T-helper 2 cell (primary cell): ENCODE measurements around the gene KCNQ4.
A peak's percentile ranks its signal among the peaks of the same experiment; 100 is the strongest.

Experiments used
- DNase-seq, 5 experiments: peaks; one replicate each; pipeline versions ENCODE4 v3.0.0 to v3.0.0-alpha.2; 2012 to 2022

The KCNQ4 gene

GRCh38 chr1:40796939-40797667 lies 13.5 kb downstream of the KCNQ4 start:
- no peak for DNase-seq

GRCh38 chr1:40797668-40798010 lies 14.1 kb downstream of the KCNQ4 start:
- DNase-seq = no peak

- DNase-seq = no peak
Measured at GRCh38 chr1:40798366-40799281, 15.0 kb downstream of the KCNQ4 start.

GRCh38 chr1:40799351-40799867 lies 15.8 kb downstream of the KCNQ4 start:
- DNase-seq = no peak

GRCh38 chr1:40801742-40802077 lies 18.1 kb downstream of the KCNQ4 start:
- no peak for DNase-seq

GRCh38 chr1:40802078-40802741 lies 18.6 kb downstream of the KCNQ4 start:
- DNase-seq = peak; percentile 74 to 88 (median 82)

- no peak for DNase-seq
Measured at GRCh38 chr1:40802742-40803113, 19.1 kb downstream of the KCNQ4 start.

GRCh38 chr1:40803447-40803846 lies 19.9 kb downstream of the KCNQ4 start:
- no peak for DNase-seq

GRCh38 chr1:40803902-40804301 lies 20.3 kb downstream of the KCNQ4 start:
- DNase-seq = no peak

GRCh38 chr1:40806240-40806639 lies 22.7 kb downstream of the KCNQ4 start:
- DNase-seq = no peak

GRCh38 chr1:40806731-40807695 lies 23.4 kb downstream of the KCNQ4 start:
- DNase-seq = no peak

- DNase-seq = no peak
Measured at GRCh38 chr1:40808002-40808401, 24.4 kb downstream of the KCNQ4 start.

GRCh38 chr1:40808444-40808843 lies 24.9 kb downstream of the KCNQ4 start:
- DNase-seq = no peak

- DNase-seq = no peak
Measured at GRCh38 chr1:40808909-40809308, 25.3 kb downstream of the KCNQ4 start.

GRCh38 chr1:40810927-40811326 lies 27.3 kb downstream of the KCNQ4 start:
- no peak for DNase-seq

- no peak for DNase-seq
Measured at GRCh38 chr1:40815420-40815819, 31.8 kb downstream of the KCNQ4 start.

- DNase-seq = no peak
Measured at GRCh38 chr1:40817791-40818263, 34.2 kb downstream of the KCNQ4 start.

GRCh38 chr1:40818264-40818961 lies 34.8 kb downstream of the KCNQ4 start:
- DNase-seq = peak; percentile 76 to 89 (median 85)

- DNase-seq = no peak
Measured at GRCh38 chr1:40819101-40819500, 35.5 kb downstream of the KCNQ4 start.

GRCh38 chr1:40820251-40820797 lies 36.7 kb downstream of the KCNQ4 start:
- no peak for DNase-seq
